Prostate gland (tissue), 2 donors: Measurements from ENCODE around the gene COL2A1.

Experiments
- CTCF ChIP-seq, 4 experiments: fragments of 200-600 bp in 2 of 4; fragments of 450-650 bp in 2 of 4; sonication (generic) in 2 of 4; IDR thresholded peaks; 1 replicate in 3 of 4; 2 replicates in 1 of 4; pipeline ENCODE4 v1.5.1; 2016 to 2019; ENCODE audit warnings: antibody characterized with exemption in 4 of 4, mild to moderate bottlenecking in 2 of 4, moderate library complexity in 2 of 4
- POLR2A ChIP-seq: fragments of 450-650 bp; IDR thresholded peaks from one replicate; pipeline ENCODE4 v1.6.1; 2016; ENCODE audit warnings: antibody characterized with exemption, mild to moderate bottlenecking
- POLR2AphosphoS5 ChIP-seq: sonication (generic); formaldehyde crosslinking; IDR thresholded peaks from one replicate; pipeline ENCODE4 v1.6.1; 2017; ENCODE audit warnings: antibody characterized with exemption

GRCh38 chr12:48007206-48007605 is 2.9 kb upstream of the COL2A1 start:
- TF ChIP-seq POLR2A, result no peak
- TF ChIP-seq POLR2AphosphoS5, result no peak
- no peak for TF ChIP-seq CTCF (IDR thresholded peaks at IDR 0.05)
